GM12864 (cell line): ENCODE measurements around the gene TBXA2R.

ENCODE experiments used
- DNase-seq: peaks from one replicate; pipeline ENCODE4 v3.0.0-alpha.2; 2011; ENCODE audit warnings: low read depth
- H3K4me3 ChIP-seq: 2 replicates; pipeline ENCODE4 v1.5.1; 2011; ENCODE audit warnings: mild to moderate bottlenecking, low read depth, low read length, control low read depth
- TF ChIP-seq, protein P1 (sequence below): IDR thresholded peaks from 2 replicates; pipeline ENCODE4 v1.5.1; 2011; ENCODE audit warnings: low read depth, mild to moderate bottlenecking, moderate library complexity, low read length, control low read depth, inconsistent platforms; ENCODE audit errors: missing control alignments

Gene TBXA2R

DNA sequence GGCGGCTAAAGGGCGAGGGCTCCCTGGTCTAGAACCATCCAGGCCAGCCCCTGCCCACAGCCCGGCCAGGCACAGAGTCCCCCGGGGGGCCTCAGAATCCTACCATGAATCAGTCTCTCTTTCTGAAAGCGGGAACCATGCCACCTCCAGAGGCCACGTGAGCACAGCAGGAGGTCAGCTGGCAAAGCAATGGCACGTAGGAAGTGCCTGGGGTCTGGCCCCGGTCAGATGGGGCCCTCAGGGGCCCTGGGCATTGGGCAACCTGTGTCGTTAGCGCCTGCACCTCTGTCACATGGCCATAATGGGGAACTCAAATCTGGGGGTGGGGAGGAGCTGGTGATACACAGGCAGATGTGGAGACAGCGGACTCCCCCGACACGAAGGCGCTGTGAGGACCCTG is 58.1 kb downstream of the TBXA2R start:
- TF ChIP-seq, protein P1, sequence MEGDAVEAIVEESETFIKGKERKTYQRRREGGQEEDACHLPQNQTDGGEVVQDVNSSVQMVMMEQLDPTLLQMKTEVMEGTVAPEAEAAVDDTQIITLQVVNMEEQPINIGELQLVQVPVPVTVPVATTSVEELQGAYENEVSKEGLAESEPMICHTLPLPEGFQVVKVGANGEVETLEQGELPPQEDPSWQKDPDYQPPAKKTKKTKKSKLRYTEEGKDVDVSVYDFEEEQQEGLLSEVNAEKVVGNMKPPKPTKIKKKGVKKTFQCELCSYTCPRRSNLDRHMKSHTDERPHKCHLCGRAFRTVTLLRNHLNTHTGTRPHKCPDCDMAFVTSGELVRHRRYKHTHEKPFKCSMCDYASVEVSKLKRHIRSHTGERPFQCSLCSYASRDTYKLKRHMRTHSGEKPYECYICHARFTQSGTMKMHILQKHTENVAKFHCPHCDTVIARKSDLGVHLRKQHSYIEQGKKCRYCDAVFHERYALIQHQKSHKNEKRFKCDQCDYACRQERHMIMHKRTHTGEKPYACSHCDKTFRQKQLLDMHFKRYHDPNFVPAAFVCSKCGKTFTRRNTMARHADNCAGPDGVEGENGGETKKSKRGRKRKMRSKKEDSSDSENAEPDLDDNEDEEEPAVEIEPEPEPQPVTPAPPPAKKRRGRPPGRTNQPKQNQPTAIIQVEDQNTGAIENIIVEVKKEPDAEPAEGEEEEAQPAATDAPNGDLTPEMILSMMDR, result no peak
- H3K4me3 ChIP-seq, result no peak overlapping the region
- no peak for DNase-seq

DNA sequence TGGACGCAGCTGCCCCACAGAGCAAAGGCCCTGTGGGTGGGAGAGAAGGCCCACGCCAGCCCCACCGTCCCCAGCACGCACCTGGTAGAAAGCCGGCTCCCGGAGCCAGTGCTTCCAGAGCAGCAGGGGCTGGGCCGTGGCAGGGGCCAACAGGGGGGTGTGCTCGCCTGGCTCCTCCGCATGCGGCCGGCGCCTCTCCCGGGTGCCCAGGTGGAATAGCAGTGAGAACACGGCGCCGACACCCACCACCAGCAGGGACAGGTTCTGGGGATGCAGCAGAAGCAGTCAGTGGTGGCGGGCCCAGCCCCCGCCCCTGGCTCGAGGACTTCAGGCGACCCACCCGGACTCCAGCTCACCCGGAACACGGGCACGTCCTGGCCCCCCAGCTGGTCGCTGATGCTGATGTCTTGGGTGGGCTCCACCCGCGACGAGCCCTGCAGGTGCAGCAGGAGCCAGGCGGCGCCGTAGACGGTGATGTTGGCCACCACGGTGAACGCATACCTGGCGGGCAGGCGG is 58.9 kb downstream of the TBXA2R start:
- no peak overlapping the region for H3K4me3 ChIP-seq
- TF ChIP-seq, protein P1, result no peak
- DNase-seq, result no peak

DNA sequence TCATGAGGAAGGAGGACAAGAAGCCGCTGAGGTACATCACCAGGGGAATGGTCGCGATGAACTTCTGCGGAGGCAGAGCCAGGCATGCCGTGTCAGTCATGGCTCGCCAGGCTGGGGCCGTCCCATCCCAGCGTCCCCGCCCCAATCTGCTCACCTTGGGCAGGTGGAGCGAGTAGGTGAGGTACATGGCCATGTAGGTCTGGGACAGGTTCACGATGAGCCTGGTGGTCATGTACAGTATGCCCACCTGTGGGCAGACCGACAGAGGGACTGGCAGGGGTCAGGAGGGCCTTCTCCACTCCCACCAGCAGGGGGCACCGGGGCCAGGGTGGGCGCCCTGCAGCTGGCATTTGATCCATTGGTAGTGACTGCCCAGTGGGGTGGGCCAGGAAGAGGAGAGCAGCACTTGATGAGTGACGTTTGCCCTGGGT is 59.4 kb downstream of the TBXA2R start:
- DNase-seq, result no peak
- TF ChIP-seq, protein P1, result peak; percentile 67
- no peak overlapping the region for H3K4me3 ChIP-seq

DNA sequence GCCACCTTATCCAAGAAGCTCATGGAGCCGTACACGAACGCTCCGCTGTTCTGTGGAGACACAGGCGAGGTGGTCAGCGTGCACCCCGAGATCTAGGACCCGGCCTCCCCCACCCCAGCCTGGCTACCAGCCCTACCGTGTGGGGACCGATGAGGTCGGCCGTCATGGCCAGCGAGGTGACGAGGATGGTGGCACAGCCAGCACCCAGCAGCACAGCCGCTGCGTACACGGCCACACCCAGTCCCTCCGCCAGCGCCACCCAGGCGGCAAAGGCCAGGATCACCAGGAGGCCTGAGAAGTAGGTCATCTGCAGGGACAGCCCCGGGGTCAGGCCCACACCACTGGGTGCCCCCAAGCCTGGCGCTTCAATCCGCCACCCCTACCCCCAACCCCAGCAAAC is 60.6 kb downstream of the TBXA2R start:
- TF ChIP-seq, protein P1, result no peak

DNA sequence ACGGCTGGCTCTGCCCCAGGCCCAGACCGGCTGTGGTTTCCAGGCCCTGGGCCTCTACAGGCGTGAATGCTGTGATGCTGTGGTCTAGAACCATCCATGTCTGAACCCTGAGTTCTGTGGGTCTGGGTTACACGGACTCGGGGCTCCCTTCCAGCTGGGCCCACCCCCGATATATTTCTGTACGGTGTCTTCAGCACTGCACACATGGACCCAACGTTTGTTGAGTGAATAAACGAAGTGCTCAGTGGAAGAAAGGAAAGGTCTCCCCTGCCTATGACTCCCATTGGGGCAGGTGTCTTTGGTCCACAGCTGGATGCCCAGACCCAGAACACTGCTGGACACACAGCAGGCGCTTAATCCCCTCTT is 61.0 kb downstream of the TBXA2R start:
- TF ChIP-seq, protein P1, result no peak
- H3K4me3 ChIP-seq, result no peak overlapping the region
- DNase-seq, result no peak

More for the DNA sequence above, 60.6 kb downstream of the TBXA2R start:
- DNase-seq, result no peak
- H3K4me3 ChIP-seq, result no peak overlapping the region

DNA sequence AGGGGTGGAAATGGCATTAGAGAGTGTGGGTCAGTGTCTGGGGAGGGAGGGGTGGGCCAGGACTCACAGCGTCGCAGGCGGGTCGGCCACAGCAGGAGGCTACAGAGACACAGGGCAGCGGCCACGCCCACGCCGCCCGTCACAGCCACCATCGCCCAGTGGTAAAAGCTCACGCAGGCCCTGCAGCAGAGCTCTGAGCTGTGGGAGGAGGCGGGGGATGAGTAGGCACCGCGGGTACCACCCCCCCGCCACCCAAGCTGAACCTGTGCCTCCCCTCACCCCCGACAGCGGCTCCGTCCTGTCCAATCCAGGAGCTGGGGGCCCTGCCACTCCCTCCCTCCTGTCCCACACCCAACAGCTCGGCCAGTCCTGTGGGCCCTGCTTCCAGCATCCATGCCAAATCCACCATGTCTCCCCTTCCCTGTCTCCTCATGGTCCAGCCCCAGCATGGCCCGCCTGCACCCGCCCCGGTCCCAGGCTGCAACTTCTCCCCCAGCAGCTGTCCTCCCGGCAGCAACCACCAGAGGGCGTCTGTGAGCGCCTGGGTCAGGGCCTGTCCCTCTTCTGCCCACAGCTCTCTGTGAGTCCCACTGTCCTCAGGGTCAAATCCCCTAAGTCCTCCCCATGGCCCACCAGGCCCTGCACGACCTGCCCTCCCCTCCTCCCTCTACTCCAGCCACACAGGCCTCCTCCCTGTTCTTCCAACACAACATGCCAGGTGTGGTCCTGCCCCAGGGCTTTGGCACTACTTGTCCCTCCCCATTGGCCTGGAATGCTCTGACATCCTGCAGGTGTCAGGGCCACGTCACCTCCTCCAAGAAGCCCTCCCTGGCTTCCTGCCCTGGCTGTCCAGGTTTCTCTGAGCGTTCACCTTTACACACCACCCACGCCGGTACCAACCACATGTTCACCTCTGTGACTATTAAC is 61.7 kb downstream of the TBXA2R start:
- H3K4me3 ChIP-seq, result no peak overlapping the region
- DNase-seq, result no peak
- TF ChIP-seq, protein P1, result peak; percentile 97
